ENCODE measurements around the gene GABRA5.

GABRA5 gene

DNA sequence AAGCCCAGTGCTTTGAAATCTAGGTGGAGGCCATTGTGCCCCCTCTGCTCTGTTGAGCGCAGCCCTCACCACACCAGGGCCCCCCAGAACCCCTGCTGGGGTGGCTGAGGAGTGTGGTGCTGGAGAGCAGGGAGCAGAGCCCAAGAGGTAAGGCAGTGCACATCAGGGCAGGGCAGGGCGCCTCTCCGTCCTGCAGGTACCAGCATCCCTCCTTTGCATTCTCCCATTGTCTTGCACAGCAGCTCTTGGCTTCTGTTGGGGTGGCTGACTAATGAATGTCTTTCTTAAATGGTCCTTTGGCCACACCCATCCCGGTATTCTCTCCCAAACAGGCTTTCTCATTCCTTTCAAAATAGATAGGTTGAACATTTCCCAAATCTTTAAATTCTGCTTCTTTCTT lies 62.7 kb downstream of the GABRA5 start:
- H3K4me2 ChIP-seq (ENCODE audit: low read depth, low read length, poor library complexity, severe bottlenecking) = no peak overlapping the region
- no peak overlapping the region for H3K4me3 ChIP-seq (ENCODE audit: low read length, poor library complexity, severe bottlenecking)
- H3K27me3 ChIP-seq (ENCODE audit: insufficient read depth, low read length, poor library complexity, severe bottlenecking) = no peaks in the 10 kb centered on the region
- no peaks in the 10 kb centered on the region for H3F3A ChIP-seq (ENCODE audit: low read depth)
- TF ChIP-seq, protein P1, sequence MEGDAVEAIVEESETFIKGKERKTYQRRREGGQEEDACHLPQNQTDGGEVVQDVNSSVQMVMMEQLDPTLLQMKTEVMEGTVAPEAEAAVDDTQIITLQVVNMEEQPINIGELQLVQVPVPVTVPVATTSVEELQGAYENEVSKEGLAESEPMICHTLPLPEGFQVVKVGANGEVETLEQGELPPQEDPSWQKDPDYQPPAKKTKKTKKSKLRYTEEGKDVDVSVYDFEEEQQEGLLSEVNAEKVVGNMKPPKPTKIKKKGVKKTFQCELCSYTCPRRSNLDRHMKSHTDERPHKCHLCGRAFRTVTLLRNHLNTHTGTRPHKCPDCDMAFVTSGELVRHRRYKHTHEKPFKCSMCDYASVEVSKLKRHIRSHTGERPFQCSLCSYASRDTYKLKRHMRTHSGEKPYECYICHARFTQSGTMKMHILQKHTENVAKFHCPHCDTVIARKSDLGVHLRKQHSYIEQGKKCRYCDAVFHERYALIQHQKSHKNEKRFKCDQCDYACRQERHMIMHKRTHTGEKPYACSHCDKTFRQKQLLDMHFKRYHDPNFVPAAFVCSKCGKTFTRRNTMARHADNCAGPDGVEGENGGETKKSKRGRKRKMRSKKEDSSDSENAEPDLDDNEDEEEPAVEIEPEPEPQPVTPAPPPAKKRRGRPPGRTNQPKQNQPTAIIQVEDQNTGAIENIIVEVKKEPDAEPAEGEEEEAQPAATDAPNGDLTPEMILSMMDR (conservative IDR thresholded peaks at IDR 0.05; ENCODE audit: low read length) = no peak
- TF ChIP-seq EZH2phosphoT487 (IDR thresholded peaks at IDR 0.05; ENCODE audit: borderline replicate concordance) = no peak
- no peaks in the 10 kb centered on the region for H4K20me1 ChIP-seq (ENCODE audit: insufficient read depth, low read length, poor library complexity, severe bottlenecking)
- H3K9ac ChIP-seq (ENCODE audit: low read depth, low read length, poor library complexity, severe bottlenecking) = no peak overlapping the region
- H3K4me1 ChIP-seq (ENCODE audit: insufficient read depth, low read length, poor library complexity, severe bottlenecking) = no peaks in the 10 kb centered on the region
- H3K79me2 ChIP-seq (ENCODE audit: insufficient read depth, low read length) = no peaks in the 10 kb centered on the region
- H3K9me3 ChIP-seq (ENCODE audit: insufficient read depth, low read depth, low read length) = no peaks in the 10 kb centered on the region; the same call in 1 of the 2 replicates
- no peaks in the 10 kb centered on the region for H3K36me3 ChIP-seq (ENCODE audit: insufficient read depth, low read length)
- H2AFZ ChIP-seq (ENCODE audit: low read length) = no peak overlapping the region
- H3K9me2 ChIP-seq (replicated peaks; ENCODE audit: low read depth, low read length) = no peaks in the 10 kb centered on the region

DNA sequence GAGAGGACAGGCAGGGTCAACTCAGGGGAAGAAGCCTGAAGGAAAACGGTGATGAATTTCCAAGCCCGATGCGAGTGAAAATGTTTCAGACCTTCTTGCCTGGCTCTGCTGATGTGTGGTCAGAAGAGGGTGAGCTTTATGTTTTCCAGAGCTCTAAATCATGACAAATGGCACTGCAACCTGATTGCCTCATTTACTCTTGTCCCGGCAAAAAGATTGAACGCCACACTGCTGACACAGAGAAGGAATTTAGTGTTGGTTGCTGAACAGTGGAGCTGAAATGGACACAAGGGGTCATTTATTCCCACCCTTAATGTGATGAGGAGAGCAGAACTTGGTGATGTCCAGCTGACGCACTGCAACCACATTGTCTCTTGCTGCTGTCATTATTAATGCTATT lies 68.0 kb downstream of the GABRA5 start:
- no peaks in the 10 kb centered on the region for H3K79me2 ChIP-seq (ENCODE audit: insufficient read depth, low read length)
- no peaks in the 10 kb centered on the region for H3F3A ChIP-seq (ENCODE audit: low read depth)
- H3K4me2 ChIP-seq (ENCODE audit: low read depth, low read length, poor library complexity, severe bottlenecking) = no peak overlapping the region
- H3K27me3 ChIP-seq (ENCODE audit: insufficient read depth, low read length, poor library complexity, severe bottlenecking) = no peaks in the 10 kb centered on the region
- no peaks in the 10 kb centered on the region for H3K36me3 ChIP-seq (ENCODE audit: insufficient read depth, low read length)
- no peak overlapping the region for H3K4me3 ChIP-seq (ENCODE audit: low read length, poor library complexity, severe bottlenecking)
- no peaks in the 10 kb centered on the region for H3K9me2 ChIP-seq (replicated peaks; ENCODE audit: low read depth, low read length)
- H2AFZ ChIP-seq (ENCODE audit: low read length) = no peak overlapping the region
- H3K9me3 ChIP-seq (ENCODE audit: insufficient read depth, low read depth, low read length) = no peaks in the 10 kb centered on the region; the same call in 1 of the 2 replicates
- H4K20me1 ChIP-seq (ENCODE audit: insufficient read depth, low read length, poor library complexity, severe bottlenecking) = no peaks in the 10 kb centered on the region
- TF ChIP-seq, protein P1 (conservative IDR thresholded peaks at IDR 0.05; ENCODE audit: low read length) = no peak
- TF ChIP-seq EZH2phosphoT487 (IDR thresholded peaks at IDR 0.05; ENCODE audit: borderline replicate concordance) = no peak
- no peaks in the 10 kb centered on the region for H3K4me1 ChIP-seq (ENCODE audit: insufficient read depth, low read length, poor library complexity, severe bottlenecking)
- no peak overlapping the region for H3K9ac ChIP-seq (ENCODE audit: low read depth, low read length, poor library complexity, severe bottlenecking)

DNA sequence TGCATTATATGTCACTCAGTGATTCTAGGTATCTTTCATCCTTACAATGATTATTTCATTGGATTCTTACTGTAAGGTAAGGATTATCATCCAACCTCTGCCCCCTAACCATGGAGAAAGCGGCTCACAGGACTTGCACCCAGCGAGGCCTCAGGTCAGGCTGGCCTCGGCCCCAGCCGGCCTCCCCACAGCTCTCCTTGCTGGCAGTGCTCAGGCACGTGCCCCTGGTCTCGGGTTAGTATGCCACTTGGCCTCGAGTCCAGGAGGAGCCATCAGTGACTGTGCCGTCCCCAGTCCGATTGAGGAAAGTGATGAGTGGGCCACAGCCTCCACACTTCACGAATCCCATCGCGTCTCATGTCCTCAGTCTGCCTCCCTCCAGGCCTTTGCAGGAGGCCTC lies 68.5 kb downstream of the GABRA5 start:
- no peak overlapping the region for H3K9ac ChIP-seq (ENCODE audit: low read depth, low read length, poor library complexity, severe bottlenecking)
- H4K20me1 ChIP-seq (ENCODE audit: insufficient read depth, low read length, poor library complexity, severe bottlenecking) = no peaks in the 10 kb centered on the region
- H3K27me3 ChIP-seq (ENCODE audit: insufficient read depth, low read length, poor library complexity, severe bottlenecking) = no peaks in the 10 kb centered on the region
- no peaks in the 10 kb centered on the region for H3K9me2 ChIP-seq (replicated peaks; ENCODE audit: low read depth, low read length)
- H3K36me3 ChIP-seq (ENCODE audit: insufficient read depth, low read length) = no peaks in the 10 kb centered on the region
- TF ChIP-seq EZH2phosphoT487 (IDR thresholded peaks at IDR 0.05; ENCODE audit: borderline replicate concordance) = no peak
- TF ChIP-seq, protein P1 (conservative IDR thresholded peaks at IDR 0.05; ENCODE audit: low read length) = no peak
- H3K4me1 ChIP-seq (ENCODE audit: insufficient read depth, low read length, poor library complexity, severe bottlenecking) = no peaks in the 10 kb centered on the region
- H3F3A ChIP-seq (ENCODE audit: low read depth) = no peaks in the 10 kb centered on the region
- no peak overlapping the region for H2AFZ ChIP-seq (ENCODE audit: low read length)
- no peak overlapping the region for H3K4me3 ChIP-seq (ENCODE audit: low read length, poor library complexity, severe bottlenecking)
- H3K9me3 ChIP-seq (ENCODE audit: insufficient read depth, low read depth, low read length) = no peaks in the 10 kb centered on the region; the same call in 1 of the 2 replicates
- H3K79me2 ChIP-seq (ENCODE audit: insufficient read depth, low read length) = no peaks in the 10 kb centered on the region
- no peak overlapping the region for H3K4me2 ChIP-seq (ENCODE audit: low read depth, low read length, poor library complexity, severe bottlenecking)

Data from Loucy (cell line).